ENCODE measurements around the gene SELENOM. TPM values are rescaled to one million over a fixed set of nuclear protein-coding genes. Genes with fewer than 3 reads are reported as not detected.

Gene SELENOM, protein sequence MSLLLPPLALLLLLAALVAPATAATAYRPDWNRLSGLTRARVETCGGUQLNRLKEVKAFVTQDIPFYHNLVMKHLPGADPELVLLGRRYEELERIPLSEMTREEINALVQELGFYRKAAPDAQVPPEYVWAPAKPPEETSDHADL
- 80.7 and 176 TPM in 2 replicates for total RNA-seq

GRCh38 chr22:31107178-31107893 is at the start of gene SELENOM:
Gene SELENOM (minus strand): TSS chr22:31107568. CDS start chr22:31107505, 63 bp downstream.

DNA sequence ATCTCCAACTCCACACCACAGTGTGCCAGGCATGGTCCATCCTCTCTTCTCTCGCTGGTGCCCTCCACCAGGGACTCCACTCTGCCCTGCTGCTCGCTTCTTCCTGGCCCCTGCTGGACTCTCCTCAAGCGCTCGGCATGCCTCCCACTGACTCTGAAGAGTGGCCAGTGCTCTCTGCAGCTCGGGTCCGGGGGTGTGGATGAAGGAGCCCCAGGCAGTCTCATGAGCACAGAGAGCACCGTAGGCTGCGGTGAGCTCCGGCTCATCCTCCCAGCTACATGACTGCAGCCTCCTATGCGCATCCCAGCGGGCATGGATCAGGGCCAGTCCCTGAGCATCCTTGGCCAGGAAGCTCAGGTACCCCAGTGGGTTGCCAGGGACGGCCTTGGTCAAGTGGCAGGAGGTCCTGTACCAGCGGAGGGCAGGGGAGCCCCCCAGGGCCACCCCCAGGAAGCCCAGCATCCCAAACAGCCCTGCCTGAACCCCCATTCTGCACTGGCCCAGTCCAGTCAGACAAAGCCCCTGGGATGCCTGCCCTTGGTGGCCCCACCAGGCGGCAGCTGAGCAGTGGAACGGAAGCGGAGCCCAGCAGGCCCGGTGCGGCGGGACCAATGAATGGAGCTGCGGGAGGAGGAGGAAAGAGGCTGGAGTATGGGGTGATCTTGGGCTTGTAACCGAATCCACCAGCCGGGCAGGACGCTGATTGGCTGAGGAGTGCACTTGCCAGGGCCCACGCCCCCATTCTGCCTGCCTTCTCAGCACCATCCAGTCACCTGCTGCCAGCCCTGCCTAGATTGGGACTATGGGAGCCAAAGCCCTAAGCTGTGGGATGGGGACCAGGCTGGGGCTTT is 32.7 kb upstream of the SELENOM start, which contains the start of gene PLA2G3:
PLA2G3 (minus strand) TSS at position 643 of the 851 bp plus-strand sequence; CDS start at position 489, 154 bp downstream.

DNA sequence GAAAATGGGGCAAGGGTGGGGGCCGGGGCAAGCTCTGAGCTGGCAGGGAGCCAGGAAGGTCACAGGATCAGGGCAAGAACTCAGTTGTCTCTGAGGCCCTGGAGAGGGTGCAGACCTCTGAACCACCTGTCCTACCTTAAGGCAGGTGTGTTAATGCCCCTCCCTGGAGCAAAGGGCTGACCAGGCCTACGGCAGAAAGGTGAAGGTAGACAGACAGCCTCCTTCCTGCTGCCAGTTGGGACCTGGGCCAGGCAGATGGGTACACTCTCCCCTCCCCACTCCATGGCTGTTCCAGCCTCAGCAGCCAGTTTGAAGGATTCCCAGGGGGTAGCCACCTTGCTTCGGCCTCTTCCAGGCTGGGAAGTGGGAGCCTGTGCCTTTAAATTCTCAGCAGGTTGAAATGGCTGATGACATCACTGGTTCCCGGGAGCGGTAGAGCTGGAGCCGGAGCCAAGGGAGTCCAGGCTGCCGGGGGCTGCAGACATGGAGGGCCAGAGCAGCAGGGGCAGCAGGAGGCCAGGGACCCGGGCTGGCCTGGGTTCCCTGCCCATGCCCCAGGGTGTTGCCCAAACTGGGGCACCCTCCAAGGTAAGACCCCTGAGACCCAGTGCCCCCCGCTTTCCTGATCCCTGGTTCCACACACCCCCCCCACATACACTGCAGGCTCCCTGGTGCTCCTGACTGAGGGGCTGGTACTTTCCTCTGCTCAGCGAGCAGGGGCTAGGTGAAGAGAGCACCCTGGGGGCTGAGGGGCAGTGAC is 15.3 kb upstream of the SELENOM start, which contains the start of gene INPP5J:
INPP5J (plus strand) TSS at position 435 of the 760 bp plus-strand sequence; CDS start at position 484, 49 bp downstream.

DNA sequence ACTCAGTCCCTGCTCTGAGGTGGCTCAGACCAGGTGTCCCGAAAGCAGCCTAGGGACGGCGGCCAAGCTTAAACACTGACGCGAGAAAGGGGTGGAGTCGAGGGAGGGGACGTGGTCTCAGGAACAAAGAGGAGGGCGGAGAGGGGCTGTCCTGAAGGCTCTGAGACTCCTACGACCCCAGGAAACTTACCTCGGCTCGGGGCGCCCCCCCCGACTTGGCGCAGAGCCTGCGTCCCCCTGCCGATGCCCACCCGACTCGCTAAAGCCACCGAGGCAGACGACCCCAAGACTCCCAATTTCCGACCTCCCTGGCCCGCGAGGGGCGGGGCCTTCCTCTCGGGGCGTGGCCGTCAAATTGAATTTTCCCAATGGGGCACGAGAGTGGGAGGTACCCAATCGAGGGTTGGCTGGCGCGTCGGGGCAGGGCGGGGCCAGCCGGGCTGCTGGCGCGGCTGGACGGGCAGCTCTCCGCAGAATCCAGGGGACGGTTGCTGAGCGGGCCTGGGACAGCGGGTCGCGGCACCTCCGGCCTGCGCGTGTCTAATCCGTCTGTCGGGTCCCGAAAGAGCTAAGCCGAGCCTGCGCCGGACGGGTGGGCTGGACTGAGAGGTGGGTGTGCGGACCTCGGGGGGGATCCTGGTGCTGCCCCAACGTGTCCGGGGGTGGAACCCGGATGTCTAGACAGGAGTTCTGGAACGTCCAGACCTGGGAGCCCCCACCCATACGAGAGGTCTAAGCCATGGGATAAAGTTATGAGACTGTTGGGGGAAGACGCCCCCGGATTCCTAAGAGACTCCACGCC is 26.3 kb downstream of the SELENOM start, which contains the start of gene SMTN:
SMTN (plus strand) TSS at position 471 of the 802 bp plus-strand sequence. CDS start 1,941 bp downstream, outside the sequence.

Other genes starting within 250 kb of the SELENOM start
- gene MORC2, start 138.8 kb downstream of the SELENOM start, total RNA-seq: 11.3 and 16.3 TPM in 2 replicates
- gene TUG1, start 138.3 kb downstream of the SELENOM start, total RNA-seq: 31.9 and 36.2 TPM in 2 replicates
- 101 and 248 TPM in 2 replicates for gene SMTN, start 26.2 kb downstream of the SELENOM start, total RNA-seq
- under 0.01 TPM in 1 of 2 replicates, not detected in the other for gene INPP5J, start 15.4 kb upstream of the SELENOM start, total RNA-seq
- not detected in 2 replicates for gene PLA2G3, start 32.9 kb upstream of the SELENOM start, total RNA-seq
- 15.7 and 38.1 TPM in 2 replicates for gene RNF185, start 52.6 kb upstream of the SELENOM start, total RNA-seq
- 22.8 and 35.2 TPM in 2 replicates for gene LIMK2, start 104.7 kb upstream of the SELENOM start, total RNA-seq
- 7.9 and 35.0 TPM in 2 replicates for gene PIK3IP1, start 184.9 kb upstream of the SELENOM start, total RNA-seq
- 7.6 and 10.0 TPM in 2 replicates for gene PATZ1, start 238.8 kb upstream of the SELENOM start, total RNA-seq

Measured in regular cardiac myocyte (primary cell).